Measurements from ENCODE around the gene GRID1.
"Not testable (repeated sequence)": the region's sequence is repeated elsewhere in the genome, so short reads cannot be mapped to it uniquely, and the experiment has no call there.

DNA sequence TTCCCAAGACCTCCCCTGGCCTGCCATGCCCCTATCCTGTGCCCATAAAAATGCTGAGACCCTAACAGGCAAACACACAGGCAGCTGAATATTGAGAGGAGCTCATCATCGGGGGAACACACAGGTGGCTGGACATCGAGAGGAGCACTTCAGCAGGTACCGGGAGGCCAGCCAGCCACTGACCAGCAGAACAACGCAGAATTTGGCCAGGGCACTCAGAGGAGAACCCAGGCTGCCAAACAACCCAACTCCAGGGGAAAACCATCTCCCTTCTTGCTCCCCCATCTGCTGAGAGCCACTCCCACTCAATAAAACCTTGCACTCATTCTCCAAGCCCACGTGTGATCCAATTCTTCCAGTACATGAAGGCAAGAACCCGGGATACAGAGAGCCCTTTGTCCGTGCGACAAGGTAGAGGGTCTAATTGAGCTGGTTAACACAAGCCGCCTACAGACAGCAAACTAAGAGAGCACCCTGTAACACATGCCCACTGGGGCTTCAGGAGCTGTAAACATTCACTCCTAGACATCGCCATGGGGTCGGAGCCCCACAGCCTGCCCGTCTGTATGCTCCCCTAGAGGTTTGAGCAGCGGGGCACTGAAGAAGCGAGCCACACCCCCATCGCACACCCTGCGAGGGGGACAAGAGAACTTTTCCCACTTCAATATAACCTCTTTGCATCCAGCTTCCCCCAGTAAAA is 258.8 kb downstream of the GRID1 start:
- not testable (repeated sequence) for TF ChIP-seq JUND (IDR thresholded peaks at IDR 0.05; ENCODE audit: borderline replicate concordance, low read depth, low read length); JUND (tag; IDR thresholded peaks at IDR 0.05; ENCODE audit: borderline replicate concordance, low read depth, low read length); BRD9 (IDR thresholded peaks at IDR 0.05; ENCODE audit: low read depth, partially characterized antibody); KDM1A (IDR thresholded peaks at IDR 0.05); SMARCA5 (IDR thresholded peaks at IDR 0.05); FOXK2 (conservative IDR thresholded peaks at IDR 0.05 in 1 of 2, IDR thresholded peaks at IDR 0.05 in 1 of 2; ENCODE audit: low read depth in 2 of 2); HMGN3 (IDR thresholded peaks at IDR 0.05; ENCODE audit: borderline replicate concordance, extremely low read depth, insufficient read length, low read depth, low read length); GABPA (tag; conservative IDR thresholded peaks at IDR 0.05; ENCODE audit: low read depth); RBM39 (optimal IDR thresholded peaks at IDR 0.05; ENCODE audit: low read depth, low read length); POLR2AphosphoS5 (IDR thresholded peaks at IDR 0.05; ENCODE audit: control insufficient read depth, insufficient read depth, low read depth, low read length)
- TF ChIP-seq, protein P1, sequence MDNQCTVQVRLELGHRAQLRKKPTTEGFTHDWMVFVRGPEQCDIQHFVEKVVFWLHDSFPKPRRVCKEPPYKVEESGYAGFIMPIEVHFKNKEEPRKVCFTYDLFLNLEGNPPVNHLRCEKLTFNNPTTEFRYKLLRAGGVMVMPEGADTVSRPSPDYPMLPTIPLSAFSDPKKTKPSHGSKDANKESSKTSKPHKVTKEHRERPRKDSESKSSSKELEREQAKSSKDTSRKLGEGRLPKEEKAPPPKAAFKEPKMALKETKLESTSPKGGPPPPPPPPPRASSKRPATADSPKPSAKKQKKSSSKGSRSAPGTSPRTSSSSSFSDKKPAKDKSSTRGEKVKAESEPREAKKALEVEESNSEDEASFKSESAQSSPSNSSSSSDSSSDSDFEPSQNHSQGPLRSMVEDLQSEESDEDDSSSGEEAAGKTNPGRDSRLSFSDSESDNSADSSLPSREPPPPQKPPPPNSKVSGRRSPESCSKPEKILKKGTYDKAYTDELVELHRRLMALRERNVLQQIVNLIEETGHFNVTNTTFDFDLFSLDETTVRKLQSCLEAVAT (IDR thresholded peaks at IDR 0.05): not testable (repeated sequence)
- TF ChIP-seq, protein P2, sequence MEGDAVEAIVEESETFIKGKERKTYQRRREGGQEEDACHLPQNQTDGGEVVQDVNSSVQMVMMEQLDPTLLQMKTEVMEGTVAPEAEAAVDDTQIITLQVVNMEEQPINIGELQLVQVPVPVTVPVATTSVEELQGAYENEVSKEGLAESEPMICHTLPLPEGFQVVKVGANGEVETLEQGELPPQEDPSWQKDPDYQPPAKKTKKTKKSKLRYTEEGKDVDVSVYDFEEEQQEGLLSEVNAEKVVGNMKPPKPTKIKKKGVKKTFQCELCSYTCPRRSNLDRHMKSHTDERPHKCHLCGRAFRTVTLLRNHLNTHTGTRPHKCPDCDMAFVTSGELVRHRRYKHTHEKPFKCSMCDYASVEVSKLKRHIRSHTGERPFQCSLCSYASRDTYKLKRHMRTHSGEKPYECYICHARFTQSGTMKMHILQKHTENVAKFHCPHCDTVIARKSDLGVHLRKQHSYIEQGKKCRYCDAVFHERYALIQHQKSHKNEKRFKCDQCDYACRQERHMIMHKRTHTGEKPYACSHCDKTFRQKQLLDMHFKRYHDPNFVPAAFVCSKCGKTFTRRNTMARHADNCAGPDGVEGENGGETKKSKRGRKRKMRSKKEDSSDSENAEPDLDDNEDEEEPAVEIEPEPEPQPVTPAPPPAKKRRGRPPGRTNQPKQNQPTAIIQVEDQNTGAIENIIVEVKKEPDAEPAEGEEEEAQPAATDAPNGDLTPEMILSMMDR (IDR thresholded peaks at IDR 0.05 in 2 of 3, conservative IDR thresholded peaks at IDR 0.05 in 1 of 3; ENCODE audit: insufficient read depth in 2 of 3, low read depth in 1 of 3, low read length in 3 of 3): not testable (repeated sequence)
